Ovary (tissue), 3 donors: ENCODE results near the gene SERHL2.

ENCODE experiments used
- CTCF ChIP-seq, 3 donors: fragments of 450-650 bp in 2 of 3; fragments of 200-600 bp in 1 of 3; IDR thresholded peaks; one replicate each; pipeline versions ENCODE4 v1.5.1 to v1.8.0; 2016 to 2022; ENCODE audit warnings: antibody characterized with exemption in 3 of 3, mild to moderate bottlenecking in 1 of 3
- EP300 ChIP-seq: sonication (generic); formaldehyde crosslinking; IDR thresholded peaks from one replicate; pipeline ENCODE4 v1.6.1; 2017; ENCODE audit warnings: antibody characterized with exemption
- POLR2A ChIP-seq: fragments of 450-650 bp; IDR thresholded peaks from one replicate; pipeline ENCODE4 v1.6.1; 2017; ENCODE audit warnings: antibody characterized with exemption, mild to moderate bottlenecking, moderate library complexity
- donor health status: DM: no; HTN: no; CAD: no.

- TF ChIP-seq CTCF (IDR thresholded peaks at IDR 0.05) = no peak
- TF ChIP-seq POLR2A = no peak
- no peak for TF ChIP-seq EP300
These were observed 68.4 kb downstream of the SERHL2 start for GRCh38 chr22:42622061-42622710.
